Mucosa of rectum (tissue), 2 donors: ENCODE results near the gene DPP6.

Source experiments
- H3K27ac ChIP-seq, 2 donors: one replicate each; pipeline ENCODE4 v1.7.0; 2013; ENCODE audit warnings: inconsistent platforms in 2 of 2, low read depth in 2 of 2, low read length in 2 of 2
- H3K27me3 ChIP-seq, 2 donors: one replicate each; pipeline ENCODE4 v1.7.0; 2013; ENCODE audit warnings: low read length in 2 of 2; ENCODE audit not compliant: control insufficient read depth in 2 of 2, insufficient read depth in 2 of 2
- H3K36me3 ChIP-seq, 2 donors: one replicate each; pipeline ENCODE4 v1.7.0; 2013; ENCODE audit warnings: low read length in 2 of 2; ENCODE audit not compliant: control insufficient read depth in 2 of 2, insufficient read depth in 2 of 2
- H3K4me1 ChIP-seq, 2 donors: one replicate each; pipeline ENCODE4 v1.7.0; 2013; ENCODE audit warnings: low read length in 2 of 2, mild to moderate bottlenecking in 1 of 2; ENCODE audit not compliant: control insufficient read depth in 2 of 2, insufficient read depth in 2 of 2
- H3K4me3 ChIP-seq, 2 donors: one replicate each; pipeline ENCODE4 v1.7.0; 2013; ENCODE audit warnings: low read length in 2 of 2
- H3K9ac ChIP-seq, 2 donors: one replicate each; pipeline ENCODE4 v1.7.0; 2013; ENCODE audit warnings: low read length in 2 of 2, low read depth in 1 of 2, mild to moderate bottlenecking in 1 of 2
- H3K9me3 ChIP-seq, 2 donors: one replicate each; pipeline ENCODE4 v1.7.0; 2013; ENCODE audit warnings: low read length in 2 of 2; ENCODE audit not compliant: control insufficient read depth in 2 of 2
- donor health status: healthy.
- donor health status: Normal muscosa, but diverticular disease.

Gene DPP6

DNA sequence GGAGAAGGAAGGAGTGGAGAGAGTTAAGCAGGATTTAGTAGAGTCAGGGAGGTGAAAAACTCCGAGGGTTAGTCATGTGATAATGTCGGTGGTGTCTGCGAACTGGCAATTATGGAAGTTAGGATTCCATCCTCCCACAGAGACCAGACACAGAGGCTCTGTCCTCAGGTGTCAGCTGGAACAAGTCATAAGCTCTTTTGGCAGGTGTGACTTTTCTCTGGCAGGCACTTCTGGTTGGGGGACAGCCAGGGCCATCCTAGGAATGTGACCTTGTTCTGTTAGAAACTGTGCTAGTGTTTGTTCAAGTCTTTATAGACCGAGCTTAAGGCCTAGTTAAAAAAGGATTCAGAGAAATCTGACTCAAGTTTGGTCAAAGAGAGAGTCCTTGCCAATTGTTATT lies 371.0 kb downstream of the DPP6 start:
- Histone ChIP-seq H3K9me3 (no peaks in the 10 kb centered on the region), H3K27ac (no peak overlapping the region), H3K9ac (no peak overlapping the region), H3K4me1 (no peaks in the 10 kb centered on the region), H3K27me3 (no peaks in the 10 kb centered on the region), H3K4me3 (no peak overlapping the region), H3K36me3 (no peaks in the 10 kb centered on the region)

- Histone ChIP-seq H3K4me3 (no peak overlapping the region), H3K9ac (no peak overlapping the region), H3K9me3 (no peaks in the 10 kb centered on the region), H3K36me3 (no peaks in the 10 kb centered on the region), H3K4me1 (no peaks in the 10 kb centered on the region), H3K27me3 (no peaks in the 10 kb centered on the region), H3K27ac (no peak overlapping the region)
These were observed 372.2 kb downstream of the DPP6 start for GRCh38 chr7:154424350-154424749.

- no peaks in the 10 kb centered on the region for H3K27me3 ChIP-seq
- H3K4me1 ChIP-seq: no peaks in the 10 kb centered on the region
- no peak overlapping the region for H3K4me3 ChIP-seq
- H3K27ac ChIP-seq: no peak overlapping the region
- no peaks in the 10 kb centered on the region for H3K36me3 ChIP-seq
- no peaks in the 10 kb centered on the region for H3K9me3 ChIP-seq
- H3K9ac ChIP-seq: no peak overlapping the region
These were observed 373.1 kb downstream of the DPP6 start for GRCh38 chr7:154425271-154425670.

- Histone ChIP-seq H3K4me1 (no peaks in the 10 kb centered on the region), H3K4me3 (no peak overlapping the region), H3K27me3 (no peaks in the 10 kb centered on the region), H3K27ac (no peak overlapping the region), H3K9ac (no peak overlapping the region), H3K36me3 (no peaks in the 10 kb centered on the region), H3K9me3 (no peaks in the 10 kb centered on the region)
These were observed 374.6 kb downstream of the DPP6 start for GRCh38 chr7:154426778-154427177.

GRCh38 chr7:154427533-154427932 lies 375.3 kb downstream of the DPP6 start:
- no peaks in the 10 kb centered on the region for H3K36me3 ChIP-seq
- no peak overlapping the region for H3K9ac ChIP-seq
- no peaks in the 10 kb centered on the region for H3K27me3 ChIP-seq
- H3K27ac ChIP-seq: no peak overlapping the region
- H3K9me3 ChIP-seq: no peaks in the 10 kb centered on the region
- H3K4me3 ChIP-seq: no peak overlapping the region
- H3K4me1 ChIP-seq: no peaks in the 10 kb centered on the region

GRCh38 chr7:154429666-154430404 lies 377.6 kb downstream of the DPP6 start:
- H3K27me3 ChIP-seq: no peaks in the 10 kb centered on the region
- H3K27ac ChIP-seq: no peak overlapping the region
- H3K9me3 ChIP-seq: no peaks in the 10 kb centered on the region
- H3K4me1 ChIP-seq: no peaks in the 10 kb centered on the region
- no peaks in the 10 kb centered on the region for H3K36me3 ChIP-seq
- no peak overlapping the region for H3K4me3 ChIP-seq
- H3K9ac ChIP-seq: no peak overlapping the region

- no peak overlapping the region for H3K9ac ChIP-seq
- no peak overlapping the region for H3K4me3 ChIP-seq
- H3K27me3 ChIP-seq: no peaks in the 10 kb centered on the region
- H3K27ac ChIP-seq: no peak overlapping the region
- H3K9me3 ChIP-seq: no peaks in the 10 kb centered on the region
- no peaks in the 10 kb centered on the region for H3K4me1 ChIP-seq
- H3K36me3 ChIP-seq: no peaks in the 10 kb centered on the region
These were observed 378.4 kb downstream of the DPP6 start for GRCh38 chr7:154430640-154431039.

DNA sequence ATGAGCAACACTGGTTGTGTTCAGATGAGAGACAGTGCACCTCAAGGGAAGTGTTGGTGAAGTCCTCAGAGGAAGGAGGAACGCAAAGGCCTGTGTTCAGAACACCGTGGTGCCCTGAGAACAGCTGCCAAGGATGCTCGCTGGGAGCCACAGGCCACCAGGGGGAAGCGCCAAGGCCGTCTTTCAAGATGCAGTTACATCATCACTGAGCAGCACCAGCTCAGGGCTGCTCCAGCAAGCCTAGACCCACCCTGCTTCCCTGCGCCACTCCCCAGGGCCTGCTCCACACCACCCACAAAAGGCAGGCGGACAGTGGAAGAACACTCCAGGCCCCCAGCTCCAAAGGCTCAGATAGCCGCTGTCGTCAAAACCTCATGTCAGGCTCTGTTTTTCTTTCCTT lies 378.8 kb downstream of the DPP6 start:
- H3K4me3 ChIP-seq: no peak overlapping the region
- H3K9ac ChIP-seq: no peak overlapping the region
- H3K9me3 ChIP-seq: no peaks in the 10 kb centered on the region
- H3K27me3 ChIP-seq: no peaks in the 10 kb centered on the region
- no peaks in the 10 kb centered on the region for H3K36me3 ChIP-seq
- H3K27ac ChIP-seq: no peak overlapping the region
- no peaks in the 10 kb centered on the region for H3K4me1 ChIP-seq

DNA sequence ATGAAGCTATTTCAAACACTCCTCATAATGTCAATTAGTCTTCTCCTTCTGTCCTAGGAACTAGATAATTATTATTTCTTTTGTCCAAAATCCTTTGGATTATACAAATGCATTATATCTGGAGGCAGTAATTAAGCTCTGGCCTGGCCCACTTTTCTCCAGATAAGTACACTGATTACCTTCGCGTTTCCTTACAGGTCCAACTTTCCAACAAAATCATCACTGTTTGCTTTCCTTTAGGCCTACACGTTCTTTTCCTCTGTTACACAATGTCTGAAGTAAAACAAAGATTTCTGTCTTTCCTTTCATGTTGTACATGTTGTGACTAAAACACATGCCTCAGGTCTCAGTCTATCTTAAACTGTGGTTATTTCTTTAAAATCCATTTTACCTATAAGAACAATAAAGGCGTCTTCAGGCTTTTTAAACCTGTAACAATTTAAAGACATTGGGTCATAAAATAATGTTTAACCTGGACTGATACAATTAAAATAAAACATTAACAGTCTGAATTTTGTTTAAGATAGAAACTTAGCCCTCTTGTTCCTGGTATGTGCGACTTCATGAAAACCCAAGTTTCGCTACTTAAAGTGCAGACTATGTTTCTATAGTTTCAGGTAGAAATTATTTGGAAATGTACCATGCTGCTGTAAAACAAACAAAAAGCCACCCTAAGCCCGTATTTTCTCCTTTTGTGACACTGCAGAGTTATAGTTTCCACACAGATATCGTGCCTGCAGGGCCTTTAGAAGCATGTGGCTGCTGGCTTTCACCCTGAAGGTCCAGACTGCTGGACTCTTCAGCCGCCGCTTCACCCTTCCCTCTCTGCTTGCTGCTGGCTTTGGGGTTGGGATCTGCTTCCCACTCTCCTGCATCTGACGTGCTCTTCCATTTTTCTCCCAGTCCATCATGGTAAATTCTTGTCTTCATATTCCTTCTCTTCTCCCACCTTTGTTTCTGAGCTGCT lies 381.7 kb downstream of the DPP6 start:
- no peaks in the 10 kb centered on the region for H3K36me3 ChIP-seq
- no peak overlapping the region for H3K4me3 ChIP-seq
- H3K4me1 ChIP-seq: no peaks in the 10 kb centered on the region
- H3K27me3 ChIP-seq: no peaks in the 10 kb centered on the region
- no peaks in the 10 kb centered on the region for H3K9me3 ChIP-seq
- H3K27ac ChIP-seq: no peak overlapping the region
- no peak overlapping the region for H3K9ac ChIP-seq

GRCh38 chr7:154436560-154436959 lies 384.4 kb downstream of the DPP6 start:
- H3K27ac ChIP-seq: no peak overlapping the region
- no peaks in the 10 kb centered on the region for H3K36me3 ChIP-seq
- no peaks in the 10 kb centered on the region for H3K9me3 ChIP-seq
- H3K4me1 ChIP-seq: no peaks in the 10 kb centered on the region
- no peak overlapping the region for H3K9ac ChIP-seq
- H3K27me3 ChIP-seq: no peaks in the 10 kb centered on the region
- no peak overlapping the region for H3K4me3 ChIP-seq
